H9 (cell line): ENCODE data around the gene RPL12. TPM values are rescaled to one million over a fixed set of nuclear protein-coding genes. Genes with fewer than 3 reads are reported as not detected.

Source experiments
- DNase-seq: peaks from one replicate; pipeline ENCODE4 v3.0.0-alpha.2; 2017
- H2AFZ ChIP-seq: one replicate; pipeline ENCODE4 v1.6.1; 2013; ENCODE audit warnings: mild to moderate bottlenecking, low read length, control low read depth, moderate library complexity
- H2AK5ac ChIP-seq: 2 replicates; pipeline ENCODE4 v1.6.1; 2013; ENCODE audit warnings: low read length, control low read depth, mixed read lengths; ENCODE audit not compliant: insufficient read length
- H2BK120ac ChIP-seq: one replicate; pipeline ENCODE4 v1.6.1; 2013; ENCODE audit warnings: low read depth, mild to moderate bottlenecking, low read length, control low read depth, inconsistent platforms; ENCODE audit not compliant: poor library complexity, severe bottlenecking
- H2BK12ac ChIP-seq: 2 replicates; pipeline ENCODE4 v1.6.1; 2013; ENCODE audit warnings: low read length, control low read depth, mixed read lengths, low read depth; ENCODE audit not compliant: insufficient read length
- H2BK15ac ChIP-seq: 2 replicates; pipeline ENCODE4 v1.6.1; 2013; ENCODE audit warnings: low read depth, low read length, control low read depth
- H2BK20ac ChIP-seq: one replicate; pipeline ENCODE4 v1.6.1; 2013; ENCODE audit warnings: low read depth, mild to moderate bottlenecking, low read length, control low read depth, inconsistent platforms; ENCODE audit not compliant: poor library complexity, severe bottlenecking
- H2BK5ac ChIP-seq: 2 replicates; pipeline ENCODE4 v1.6.1; 2013; ENCODE audit warnings: low read length, control low read depth, mixed read lengths; ENCODE audit not compliant: insufficient read length
- H3K14ac ChIP-seq: 2 replicates; pipeline ENCODE4 v1.6.1; 2013; ENCODE audit warnings: low read length, control low read depth; ENCODE audit not compliant: insufficient read depth
- H3K18ac ChIP-seq: 2 replicates; pipeline ENCODE4 v1.6.1; 2013; ENCODE audit warnings: low read depth, mild to moderate bottlenecking, mixed read lengths, low read length, control low read depth; ENCODE audit not compliant: insufficient read length
- H3K23ac ChIP-seq: 2 replicates; pipeline ENCODE4 v1.6.1; 2013; ENCODE audit warnings: low read length, control low read depth, mixed read lengths, low read depth; ENCODE audit not compliant: insufficient read length
- H3K23me2 ChIP-seq: 2 replicates; pipeline ENCODE4 v1.6.1; 2013; ENCODE audit warnings: low read depth, mild to moderate bottlenecking, mixed read lengths, low read length, control low read depth; ENCODE audit not compliant: insufficient read length, poor library complexity, severe bottlenecking
- H3K27ac ChIP-seq: 2 replicates; pipeline ENCODE4 v1.5.1; 2013; ENCODE audit warnings: low read length, control low read depth, mixed read lengths, low read depth; ENCODE audit not compliant: insufficient read length
- H3K27me3 ChIP-seq: 2 replicates; pipeline ENCODE4 v1.6.1; 2013; ENCODE audit warnings: low read length, control low read depth, inconsistent platforms; ENCODE audit not compliant: insufficient read depth
- H3K4ac ChIP-seq: 2 replicates; pipeline ENCODE4 v1.6.1; 2013; ENCODE audit warnings: low read depth, mild to moderate bottlenecking, control low read depth, inconsistent platforms, low read length, moderate library complexity
- H3K4me1 ChIP-seq: 2 replicates; pipeline ENCODE4 v1.6.1; 2013; ENCODE audit warnings: low read length, control low read depth, inconsistent platforms; ENCODE audit not compliant: insufficient read depth
- H3K4me2 ChIP-seq: 2 replicates; pipeline ENCODE4 v1.6.1; 2013; ENCODE audit warnings: low read length, control low read depth, mixed read lengths; ENCODE audit not compliant: insufficient read length, insufficient read depth
- H3K56ac ChIP-seq: 2 replicates; pipeline ENCODE4 v1.6.1; 2013; ENCODE audit warnings: low read depth, mild to moderate bottlenecking, mixed read lengths, low read length, control low read depth; ENCODE audit not compliant: insufficient read length
- H3K79me1 ChIP-seq: 2 replicates; pipeline ENCODE4 v1.6.1; 2013; ENCODE audit warnings: low read depth, mild to moderate bottlenecking, moderate library complexity, low read length, control low read depth, inconsistent platforms; ENCODE audit not compliant: insufficient read depth, poor library complexity, severe bottlenecking
- H3K79me2 ChIP-seq: 2 replicates; pipeline ENCODE4 v1.6.1; 2013; ENCODE audit warnings: low read length, control low read depth, inconsistent platforms; ENCODE audit not compliant: insufficient read depth
- H3K9ac ChIP-seq: 2 replicates; pipeline ENCODE4 v1.6.1; 2013; ENCODE audit warnings: low read length, control low read depth, mixed read lengths; ENCODE audit not compliant: insufficient read length; ENCODE audit errors: extremely low read depth
- H3K9me3 ChIP-seq: one replicate; pipeline ENCODE4 v1.6.1; 2013; ENCODE audit warnings: low read depth, low read length, inconsistent platforms; ENCODE audit not compliant: control insufficient read depth
- H3T11ph ChIP-seq: one replicate; pipeline ENCODE4 v1.6.1; 2013; ENCODE audit warnings: mild to moderate bottlenecking, low read length, control low read depth, inconsistent platforms
- H4K20me1 ChIP-seq: one replicate; pipeline ENCODE4 v1.6.1; 2013; ENCODE audit not compliant: control insufficient read depth, insufficient read length, insufficient read depth
- H4K5ac ChIP-seq: 2 replicates; pipeline ENCODE4 v1.6.1; 2013; ENCODE audit warnings: low read depth, mild to moderate bottlenecking, mixed read lengths, low read length, control low read depth; ENCODE audit not compliant: insufficient read length
- H4K8ac ChIP-seq: replicated peaks from 2 replicates; pipeline ENCODE4 v1.6.1; 2013; ENCODE audit warnings: low read length, control low read depth, mixed read lengths, low read depth; ENCODE audit not compliant: insufficient read length
- H4K91ac ChIP-seq: 2 replicates; pipeline ENCODE4 v1.6.1; 2013; ENCODE audit warnings: low read depth, mild to moderate bottlenecking, moderate library complexity, mixed read lengths, low read length, control low read depth; ENCODE audit not compliant: insufficient read length
- H3K27ac Mint-ChIP-seq, 3 experiments: 2 replicates in 2 of 3; 3 replicates in 1 of 3; pipeline ENCODE4 v1.8.0; 2020 to 2021; ENCODE audit warnings: mixed read lengths in 3 of 3, mild to moderate bottlenecking in 1 of 3, moderate library complexity in 1 of 3
- H3K27me3 Mint-ChIP-seq: 2 replicates; pipeline ENCODE4 v1.8.0; 2021; ENCODE audit warnings: low read depth, mild to moderate bottlenecking, moderate library complexity, mixed read lengths
- H3K36me3 Mint-ChIP-seq, 3 experiments: 2 replicates in 2 of 3; 3 replicates in 1 of 3; pipeline ENCODE4 v1.8.0; 2020 to 2021; ENCODE audit warnings: low read depth in 3 of 3, mixed read lengths in 3 of 3; ENCODE audit not compliant: insufficient read depth in 1 of 3
- H3K4me1 Mint-ChIP-seq, 2 experiments: 2 replicates each; pipeline ENCODE4 v1.8.0; 2020; ENCODE audit warnings: mixed read lengths in 2 of 2
- H3K4me3 Mint-ChIP-seq, 2 experiments: 2 replicates in 1 of 2; 3 replicates in 1 of 2; pipeline ENCODE4 v1.8.0; 2020 to 2021; ENCODE audit warnings: mild to moderate bottlenecking in 2 of 2, mixed read lengths in 2 of 2, moderate library complexity in 1 of 2
- H3K9me3 Mint-ChIP-seq, 2 experiments: 2 replicates in 1 of 2; 3 replicates in 1 of 2; pipeline ENCODE4 v1.8.0; 2020; ENCODE audit warnings: mild to moderate bottlenecking in 2 of 2, mixed read lengths in 2 of 2, moderate library complexity in 1 of 2
- WGBS: extraction: QIAGEN DNeasy Blood & Tissue Kit; methylation state at CpG from one replicate; pipeline ENCODE4 v1.1.7; 2013; ENCODE audit warnings: missing lambda C conversion rate, low lambda C conversion rate, mixed read lengths; ENCODE audit not compliant: insufficient read length; ENCODE audit errors: extremely low coverage; 5-methylcytosine and 5-hydroxymethylcytosine counted together
- total RNA-seq: library from RNA; stranded (reverse); gene quantifications from 2 replicates; pipeline ENCODE4 v1.2.1, GENCODE V29; 2021
- TF ChIP-seq, protein P1 (sequence below): fragments of 200-600 bp; sonication (generic); conservative IDR thresholded peaks from 3 replicates; pipeline ENCODE4 v1.8.0; 2021; ENCODE audit warnings: antibody characterized with exemption, mild to moderate bottlenecking

RPL12 gene
- total RNA-seq, 1 experiment from 2014 or later = 1,710 TPM

DNA sequence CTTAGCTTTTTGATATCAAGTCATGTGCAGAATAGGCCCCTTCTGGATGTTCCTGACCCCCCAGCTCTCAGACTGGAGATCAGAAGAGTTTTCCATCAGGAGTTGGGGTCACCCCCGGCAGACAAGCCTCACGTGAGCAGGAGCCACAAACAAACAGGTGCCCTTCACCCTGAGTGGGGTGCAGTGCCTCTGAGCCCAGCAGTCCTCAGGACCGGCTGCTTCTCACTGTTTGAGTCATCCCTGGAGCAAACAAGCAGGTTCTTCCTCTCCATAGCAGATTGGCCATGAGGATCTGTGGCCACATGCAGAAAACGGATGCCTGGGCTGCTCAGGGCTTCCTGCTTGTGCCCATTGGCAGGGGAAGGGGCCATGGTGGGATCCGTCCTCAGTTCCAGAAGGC lies 47.1 kb upstream of the RPL12 start:
- H3K4me1 ChIP-seq = no peaks in the 10 kb centered on the region
- Mint-ChIP-seq H3K27ac (no peak overlapping the region), H3K36me3 (peaks cover 3 to 19% (median 13%) of the 10 kb centered on the region in 3 experiments; a peak in 5 of 7 replicates), H3K27me3 (no peaks in the 10 kb centered on the region), H3K4me3 (no peak overlapping the region), H3K4me1 (peaks cover 0 to 10% of the 10 kb centered on the region in 2 experiments; a peak in 2 of 4 replicates), H3K9me3 (no peaks in the 10 kb centered on the region)
- no peak overlapping the region for H2BK15ac ChIP-seq
- H2AFZ ChIP-seq = no peak overlapping the region
- H3K56ac ChIP-seq = no peak overlapping the region
- no peak for DNase-seq
- H3T11ph ChIP-seq = no peak overlapping the region
- no peaks in the 10 kb centered on the region for H4K20me1 ChIP-seq
- H3K79me2 ChIP-seq = no peaks in the 10 kb centered on the region
- H2BK5ac ChIP-seq = no peak overlapping the region
- H3K14ac ChIP-seq = no peak overlapping the region
- H4K91ac ChIP-seq = no peak overlapping the region
- no peaks in the 10 kb centered on the region for H3K27me3 ChIP-seq
- H3K4me2 ChIP-seq = no peak overlapping the region
- WGBS = no CpG with 5 or more reads among the region's 5 CpGs
- H2AK5ac ChIP-seq = no peak overlapping the region
- H4K5ac ChIP-seq = no peak overlapping the region
- H3K23ac ChIP-seq = no peak overlapping the region
- H2BK12ac ChIP-seq = no peak overlapping the region
- no peaks in the 10 kb centered on the region for H3K9me3 ChIP-seq
- no peak overlapping the region for H3K4ac ChIP-seq
- no peak overlapping the region for H3K27ac ChIP-seq
- TF ChIP-seq, protein P1, sequence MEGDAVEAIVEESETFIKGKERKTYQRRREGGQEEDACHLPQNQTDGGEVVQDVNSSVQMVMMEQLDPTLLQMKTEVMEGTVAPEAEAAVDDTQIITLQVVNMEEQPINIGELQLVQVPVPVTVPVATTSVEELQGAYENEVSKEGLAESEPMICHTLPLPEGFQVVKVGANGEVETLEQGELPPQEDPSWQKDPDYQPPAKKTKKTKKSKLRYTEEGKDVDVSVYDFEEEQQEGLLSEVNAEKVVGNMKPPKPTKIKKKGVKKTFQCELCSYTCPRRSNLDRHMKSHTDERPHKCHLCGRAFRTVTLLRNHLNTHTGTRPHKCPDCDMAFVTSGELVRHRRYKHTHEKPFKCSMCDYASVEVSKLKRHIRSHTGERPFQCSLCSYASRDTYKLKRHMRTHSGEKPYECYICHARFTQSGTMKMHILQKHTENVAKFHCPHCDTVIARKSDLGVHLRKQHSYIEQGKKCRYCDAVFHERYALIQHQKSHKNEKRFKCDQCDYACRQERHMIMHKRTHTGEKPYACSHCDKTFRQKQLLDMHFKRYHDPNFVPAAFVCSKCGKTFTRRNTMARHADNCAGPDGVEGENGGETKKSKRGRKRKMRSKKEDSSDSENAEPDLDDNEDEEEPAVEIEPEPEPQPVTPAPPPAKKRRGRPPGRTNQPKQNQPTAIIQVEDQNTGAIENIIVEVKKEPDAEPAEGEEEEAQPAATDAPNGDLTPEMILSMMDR = no peak
- H2BK20ac ChIP-seq = no peak overlapping the region
- H3K9ac ChIP-seq = no peak overlapping the region
- no peaks in the 10 kb centered on the region for H3K79me1 ChIP-seq
- no peak overlapping the region for H2BK120ac ChIP-seq
- no peaks in the 10 kb centered on the region for H3K23me2 ChIP-seq
- no peak overlapping the region for H4K8ac ChIP-seq
- no peak overlapping the region for H3K18ac ChIP-seq
